HG03575 (cell line): ENCODE measurements around the gene AKTIP.
"Not testable (repeated sequence)": the region's sequence is repeated elsewhere in the genome, so short reads cannot be mapped to it uniquely, and the experiment has no call there.

Experiments used
- ATAC-seq: cut with Tn5 transposase; IDR thresholded peaks from one replicate; pipeline ENCODE4 v1.9.1; 2021; ENCODE audit not compliant: unreplicated experiment, insufficient number of reproducible peaks, low FRiP score; ENCODE audit errors: extremely low read depth

The AKTIP gene

GRCh38 chr16:53502331-53503269, at the start of gene AKTIP:
Gene AKTIP, minus strand, starts transcription at chr16:53503209. Its CDS starts 2,950 bp downstream, at chr16:53500259.
- ATAC-seq, result no peak

- no peak for ATAC-seq
These were observed 47.1 kb upstream of the AKTIP start for GRCh38 chr16:53549970-53550690.

- no peak for ATAC-seq
These were observed 44.0 kb upstream of the AKTIP start for GRCh38 chr16:53546988-53547391.

GRCh38 chr16:53545433-53545832, 42.4 kb upstream of the AKTIP start:
- ATAC-seq, result no peak

GRCh38 chr16:53542283-53542682, 39.3 kb upstream of the AKTIP start:
- no peak for ATAC-seq

- no peak for ATAC-seq
These were observed 38.3 kb upstream of the AKTIP start for GRCh38 chr16:53541326-53541725.

GRCh38 chr16:53539759-53540718, 37.0 kb upstream of the AKTIP start:
- ATAC-seq, result not testable (repeated sequence)

GRCh38 chr16:53539346-53539745, 36.3 kb upstream of the AKTIP start:
- ATAC-seq, result not testable (repeated sequence)

GRCh38 chr16:53537626-53538025, 34.6 kb upstream of the AKTIP start:
- ATAC-seq, result no peak

GRCh38 chr16:53534206-53534605, 31.2 kb upstream of the AKTIP start:
- ATAC-seq, result no peak

GRCh38 chr16:53530741-53531140, 27.7 kb upstream of the AKTIP start:
- ATAC-seq, result no peak

- no peak for ATAC-seq
These were observed 27.0 kb upstream of the AKTIP start for GRCh38 chr16:53530046-53530445.

GRCh38 chr16:53529513-53529912, 26.5 kb upstream of the AKTIP start:
- ATAC-seq, result no peak

- ATAC-seq, result no peak
These were observed 25.8 kb upstream of the AKTIP start for GRCh38 chr16:53528797-53529196.

GRCh38 chr16:53523971-53524548, 21.1 kb upstream of the AKTIP start:
- ATAC-seq, result no peak

GRCh38 chr16:53523126-53523804, 20.3 kb upstream of the AKTIP start:
- no peak for ATAC-seq

- ATAC-seq, result no peak
These were observed 16.5 kb upstream of the AKTIP start for GRCh38 chr16:53519417-53520091.
